ENCODE data around the gene SCAMP3. TPM values are rescaled to one million over a fixed set of nuclear protein-coding genes. Genes with fewer than 3 reads are reported as not detected.

SCAMP3 gene
- total and polyA plus RNA-seq, 2 of the 4 experiments (the other 2 are of a cell fraction), result 30.5 to 118 TPM

- no peak overlapping the region for H3K14ac ChIP-seq (replicated peaks; ENCODE audit: low read depth, low read length)
- no peaks in the 10 kb centered on the region for H3K27me3 ChIP-seq (ENCODE audit: control insufficient read depth, insufficient read depth, low read length)
- H2AK5ac ChIP-seq (ENCODE audit: low read depth, low read length), result no peak overlapping the region
- H2BK20ac ChIP-seq (ENCODE audit: low read depth, low read length), result no peak overlapping the region
- no peak overlapping the region for H2BK120ac ChIP-seq (ENCODE audit: low read depth, low read length)
- peaks cover 16% of the 10 kb centered on the region for H3K36me3 ChIP-seq (ENCODE audit: control insufficient read depth, insufficient read depth, low read length)
- intact Hi-C loops (cut with micrococcal nuclease) (no loop called here), in situ Hi-C loops (cut with MboI; ENCODE audit: low sequenced_read_pairs) (no loop called here), dilution Hi-C loops (cut with HindIII; ENCODE audit: low sequenced_read_pairs, unreplicated experiment) (no loop called here)
- POLR2A ChIA-PET (ENCODE audit: unreplicated experiment), result no interaction called here
- no peak overlapping the region for H3K56ac ChIP-seq (ENCODE audit: extremely low read depth, insufficient read depth, low read length)
- no peak for DNase-seq
- TF ChIP-seq RCOR1 (IDR thresholded peaks at IDR 0.05; ENCODE audit: insufficient replicate concordance, low read length) (no peak), POLR2A (IDR thresholded peaks at IDR 0.05; ENCODE audit: low read depth, low read length) (no peak), MAFK (IDR thresholded peaks at IDR 0.05; ENCODE audit: low read depth, low read length) (no peak), RFX5 (IDR thresholded peaks at IDR 0.05; ENCODE audit: low read depth, low read length) (no peak), NFE2L2 (IDR thresholded peaks at IDR 0.05; ENCODE audit: low read depth, low read length) (no peak), FOS (IDR thresholded peaks at IDR 0.05; ENCODE audit: low read depth, low read length) (no peak), BHLHE40 (IDR thresholded peaks at IDR 0.05; ENCODE audit: low read depth, low read length) (no peak), MAZ (IDR thresholded peaks at IDR 0.05; ENCODE audit: borderline replicate concordance, low read depth, low read length) (no peak), SMC3 (IDR thresholded peaks at IDR 0.05; ENCODE audit: low read depth, low read length) (no peak), CEBPB (IDR thresholded peaks at IDR 0.05; ENCODE audit: low read depth, low read length) (no peak), MXI1 (IDR thresholded peaks at IDR 0.05; ENCODE audit: borderline replicate concordance, low read depth, low read length) (no peak)
- TF ChIP-seq, protein P1, sequence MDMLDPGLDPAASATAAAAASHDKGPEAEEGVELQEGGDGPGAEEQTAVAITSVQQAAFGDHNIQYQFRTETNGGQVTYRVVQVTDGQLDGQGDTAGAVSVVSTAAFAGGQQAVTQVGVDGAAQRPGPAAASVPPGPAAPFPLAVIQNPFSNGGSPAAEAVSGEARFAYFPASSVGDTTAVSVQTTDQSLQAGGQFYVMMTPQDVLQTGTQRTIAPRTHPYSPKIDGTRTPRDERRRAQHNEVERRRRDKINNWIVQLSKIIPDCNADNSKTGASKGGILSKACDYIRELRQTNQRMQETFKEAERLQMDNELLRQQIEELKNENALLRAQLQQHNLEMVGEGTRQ (IDR thresholded peaks at IDR 0.05; ENCODE audit: low read depth, low read length), result no peak
- no peak overlapping the region for H3K27ac ChIP-seq (ENCODE audit: insufficient read depth, low read length)
- CTCF ChIA-PET, result no interaction called here
- no peak overlapping the region for H2AK9ac ChIP-seq (replicated peaks; ENCODE audit: low read depth, low read length, poor library complexity)
- no peak overlapping the region for H3K23ac ChIP-seq (ENCODE audit: low read depth, low read length)
- H3K18ac ChIP-seq (ENCODE audit: low read depth, low read length), result no peak overlapping the region
- H4K5ac ChIP-seq (ENCODE audit: low read depth, low read length), result no peak overlapping the region
- H3K9me1 ChIP-seq (ENCODE audit: insufficient read depth, low read length), result no peaks in the 10 kb centered on the region
- no peak overlapping the region for H3K4me2 ChIP-seq (ENCODE audit: low read depth, low read length)
- no peak overlapping the region for H2BK15ac ChIP-seq (ENCODE audit: low read depth, low read length)
- no peak for ATAC-seq (ENCODE audit: low read depth)
- H3K4ac ChIP-seq (ENCODE audit: low read depth, low read length), result no peak overlapping the region
- H4K8ac ChIP-seq (ENCODE audit: low read depth in 2 of 2, low read length in 2 of 2), result no peak overlapping the region
- no peak overlapping the region for H3K4me3 ChIP-seq (ENCODE audit: insufficient read depth, low read depth, low read length)
- H2AFZ ChIP-seq (replicated peaks; ENCODE audit: low read length, poor library complexity), result no peak overlapping the region
- H4K91ac ChIP-seq (ENCODE audit: insufficient read depth, low read depth, low read length), result no peak overlapping the region
- no peak overlapping the region for H3K9ac ChIP-seq (ENCODE audit: low read depth, low read length)
- BruUV-seq (replicated peaks), result no TSS peak
- peaks cover 4 to 19% of the 10 kb centered on the region in 2 experiments; a peak in 3 of 4 replicates for H3K79me1 ChIP-seq (ENCODE audit: low read depth in 1 of 2, low read length in 2 of 2)
- H2BK5ac ChIP-seq (ENCODE audit: low read depth, low read length, poor library complexity, severe bottlenecking), result no peak overlapping the region
- 93% methylated on average over 18 of the region's 26 CpGs; no CpG with 5 or more reads in 1 of the 2 experiments for WGBS, 2 experiments (ENCODE audit: extremely low coverage in 2 of 2, insufficient read length in 1 of 2)
- H4K20me1 ChIP-seq (ENCODE audit: insufficient read depth, low read length), result no peaks in the 10 kb centered on the region
- H3K4me1 ChIP-seq (ENCODE audit: control insufficient read depth, insufficient read depth, low read length), result peaks cover 6% of the 10 kb centered on the region
- H3K9me3 ChIP-seq (ENCODE audit: control insufficient read depth, insufficient read depth, low read length), result no peaks in the 10 kb centered on the region
Observed at GRCh38 chr1:155247667-155248553, 14.2 kb downstream of the SCAMP3 start.
